ENCODE data around the gene SNRNP25. TPM values are rescaled to one million over a fixed set of nuclear protein-coding genes. Genes with fewer than 3 reads are reported as not detected.
"Not testable (repeated sequence)": the region's sequence is repeated elsewhere in the genome, so short reads cannot be mapped to it uniquely, and the experiment has no call there.

The SNRNP25 gene
- total RNA-seq, 4 donors from 2014 or later, result 9.5 to 21.7 (median 13.9) TPM

DNA sequence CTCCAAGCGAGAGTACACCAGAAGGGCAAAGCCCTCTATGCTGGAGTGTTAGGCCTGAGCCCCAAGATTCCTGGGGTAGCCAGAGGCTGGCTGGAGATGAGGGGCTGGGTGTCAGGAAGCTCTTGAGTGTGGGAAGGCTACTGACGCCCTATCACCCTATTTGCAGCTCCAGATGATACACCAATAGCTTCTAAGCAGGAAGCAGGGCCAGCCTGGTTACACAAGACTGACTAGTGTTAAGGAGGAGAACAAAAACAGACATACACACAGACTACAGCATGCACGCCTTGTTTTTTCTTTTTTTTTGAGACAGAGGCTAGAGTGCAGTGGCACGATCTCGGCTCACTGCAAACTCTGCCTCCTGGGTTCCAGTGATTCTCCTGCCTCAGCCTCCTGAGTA is 16.1 kb upstream of the SNRNP25 start:
- H3K27me3 ChIP-seq, result no peaks in the 10 kb centered on the region
- no peaks in the 10 kb centered on the region for H3K36me3 ChIP-seq
- no peaks in the 10 kb centered on the region for H3K9me3 ChIP-seq
- no peak overlapping the region for H3K27ac ChIP-seq
- WGBS, result 91% methylated on average over 5 of the region's 5 CpGs
- H3K4me3 ChIP-seq, result no peak overlapping the region
- no peak for DNase-seq (ENCODE audit: low spot score in 2 of 2)
- no peaks in the 10 kb centered on the region for H3K4me1 ChIP-seq
- TF ChIP-seq EP300 (IDR thresholded peaks at IDR 0.05), result no peak

DNA sequence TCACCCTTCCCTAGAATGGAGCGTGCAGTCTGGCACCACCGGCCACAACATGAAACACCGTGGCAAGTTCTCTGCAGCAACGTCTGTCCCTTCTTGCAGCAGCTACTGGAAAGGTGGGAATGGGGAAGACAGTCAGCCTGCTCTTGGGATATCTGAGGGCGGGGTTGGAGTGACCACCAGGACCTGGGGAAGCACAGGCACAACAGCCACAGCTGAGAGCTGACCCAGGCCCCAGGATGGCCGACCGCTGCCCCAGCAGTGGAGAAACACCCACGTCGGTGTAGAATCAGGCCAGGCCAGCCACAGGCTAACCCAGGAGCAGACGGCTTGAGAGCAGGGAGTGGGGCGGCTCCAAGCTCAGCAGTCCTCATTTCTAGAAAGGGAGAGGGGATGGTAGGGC is 15.4 kb upstream of the SNRNP25 start:
- WGBS, result 95% methylated on average over 8 of the region's 11 CpGs
- H3K36me3 ChIP-seq; H3K4me3 ChIP-seq; H3K9me3 ChIP-seq; H3K27ac ChIP-seq; H3K27me3 ChIP-seq; H3K4me1 ChIP-seq; DNase-seq (ENCODE audit: low spot score in 2 of 2): not testable (repeated sequence)

DNA sequence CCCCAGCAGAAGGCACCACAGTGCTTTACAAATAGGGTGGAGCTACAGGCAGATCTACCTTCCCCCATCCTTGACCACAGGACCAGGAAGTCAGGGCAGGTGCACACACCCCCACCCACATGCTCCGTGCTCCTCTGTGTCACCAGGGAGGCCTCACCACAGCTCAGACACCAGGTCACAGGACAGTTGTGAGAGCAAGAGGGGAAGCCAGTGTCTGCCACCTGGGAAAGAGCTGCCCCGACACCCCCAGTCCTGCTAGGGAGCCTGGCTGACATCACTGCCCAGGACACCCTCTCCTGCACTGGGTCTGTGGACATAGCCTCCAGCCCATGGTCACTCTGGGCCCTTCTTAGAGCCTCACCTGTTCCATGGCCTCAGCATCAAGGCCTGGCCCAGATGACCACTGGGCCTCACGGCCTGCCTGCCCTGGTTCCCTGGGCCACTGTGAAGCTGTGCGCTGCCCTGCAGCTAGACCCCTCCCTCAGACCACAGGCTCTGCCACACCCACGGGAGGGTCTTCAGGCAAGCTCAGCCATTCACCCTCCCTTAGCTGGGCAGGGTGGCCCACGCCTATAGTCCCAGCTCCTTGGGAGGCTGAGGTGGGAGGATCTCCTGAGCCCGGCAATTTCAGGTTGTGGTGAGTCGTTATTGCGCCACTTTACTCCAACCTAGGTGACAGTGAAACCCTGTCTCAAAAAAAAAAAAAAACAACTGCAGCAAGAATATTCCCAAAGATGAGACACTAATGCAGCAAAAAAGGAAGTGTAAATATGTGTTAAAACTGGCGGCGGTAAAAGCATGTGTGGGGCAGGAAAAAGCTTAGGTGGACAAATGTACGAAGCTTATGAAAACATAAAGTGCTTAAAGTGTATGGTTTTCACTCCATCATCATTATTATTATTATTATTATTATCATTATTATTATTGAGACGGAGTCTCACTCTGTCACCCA is 14.4 kb upstream of the SNRNP25 start:
- H3K4me1 ChIP-seq, result no peaks in the 10 kb centered on the region
- H3K9me3 ChIP-seq, result no peaks in the 10 kb centered on the region
- 84% methylated on average over 8 of the region's 13 CpGs for WGBS
- peaks cover 4% of the 10 kb centered on the region for H3K36me3 ChIP-seq
- no peak for DNase-seq (ENCODE audit: low spot score in 2 of 2)
- H3K4me3 ChIP-seq, result no peak overlapping the region
- H3K27ac ChIP-seq, result no peak overlapping the region
- no peaks in the 10 kb centered on the region for H3K27me3 ChIP-seq
- no peak for TF ChIP-seq EP300 (IDR thresholded peaks at IDR 0.05)

DNA sequence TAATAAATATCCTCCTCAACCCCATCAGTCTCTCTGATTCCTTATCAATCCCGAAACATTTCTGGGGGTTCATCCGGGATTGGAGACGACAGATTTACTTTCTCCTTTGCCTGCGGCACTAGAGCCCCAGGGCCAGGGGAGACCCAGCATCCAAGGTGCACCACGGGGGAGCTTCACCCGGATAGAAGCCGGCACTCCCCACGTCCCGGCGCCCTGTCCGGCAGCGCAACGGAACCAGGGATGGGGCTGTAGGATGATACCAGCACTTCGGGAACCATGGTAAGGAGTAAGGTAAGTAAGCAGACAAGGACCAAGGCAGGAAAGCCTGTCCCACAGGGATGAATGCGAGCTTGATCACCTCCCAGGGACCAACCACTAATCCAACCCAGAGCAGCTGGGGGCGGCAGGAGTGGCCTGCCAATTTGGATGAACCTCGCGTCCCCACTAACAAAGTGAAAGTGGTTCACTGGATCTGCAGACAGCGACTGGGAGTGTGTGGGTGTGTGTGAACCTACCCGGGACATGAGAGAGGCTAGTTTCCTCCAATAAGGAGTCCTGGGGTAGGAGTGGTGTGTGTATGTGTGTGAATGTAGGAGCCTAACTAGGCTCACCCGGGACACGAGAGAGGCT is 12.1 kb upstream of the SNRNP25 start:
- no peak overlapping the region for H3K4me3 ChIP-seq
- no peaks in the 10 kb centered on the region for H3K4me1 ChIP-seq
- TF ChIP-seq EP300 (IDR thresholded peaks at IDR 0.05), result no peak
- no peak for TF ChIP-seq POLR2AphosphoS5 (IDR thresholded peaks at IDR 0.05)
- H3K9me3 ChIP-seq, result no peaks in the 10 kb centered on the region
- no peak for DNase-seq (ENCODE audit: low spot score in 2 of 2)
- no peaks in the 10 kb centered on the region for H3K27me3 ChIP-seq
- 88% methylated on average over 22 of the region's 22 CpGs for WGBS
- no peak overlapping the region for H3K27ac ChIP-seq
- H3K36me3 ChIP-seq, result peaks cover 17% of the 10 kb centered on the region

DNA sequence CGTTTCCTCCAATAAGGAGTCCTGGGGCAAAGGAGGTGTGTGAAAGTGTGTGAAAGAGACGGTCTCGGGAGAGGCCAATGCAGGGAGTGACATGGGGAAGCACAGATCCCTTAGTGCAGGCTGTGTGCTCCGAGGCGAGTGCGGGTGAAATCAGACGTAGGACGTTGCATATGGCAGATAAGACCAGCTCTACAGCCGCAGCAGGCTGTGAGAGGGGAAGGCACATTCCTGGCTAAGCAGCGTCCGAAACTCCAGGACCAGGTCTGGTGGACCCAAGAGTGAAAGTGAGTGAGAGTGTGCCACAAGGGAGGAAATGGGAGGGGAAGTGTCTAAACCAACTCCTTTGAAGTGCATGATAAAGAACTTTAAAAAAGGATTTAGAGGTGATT is 11.6 kb upstream of the SNRNP25 start:
- Histone ChIP-seq H3K9me3 (no peaks in the 10 kb centered on the region), H3K27ac (no peak overlapping the region), H3K36me3 (peaks cover 20% of the 10 kb centered on the region), H3K4me3 (no peak overlapping the region), H3K27me3 (no peaks in the 10 kb centered on the region), H3K4me1 (no peaks in the 10 kb centered on the region)
- WGBS, result 87% methylated on average over 11 of the region's 11 CpGs
- DNase-seq (ENCODE audit: low spot score in 2 of 2), result no peak
- TF ChIP-seq POLR2AphosphoS5 (IDR thresholded peaks at IDR 0.05), result no peak
- TF ChIP-seq POLR2A (IDR thresholded peaks at IDR 0.05), result no peak
- no peak for TF ChIP-seq EP300 (IDR thresholded peaks at IDR 0.05)
- TF ChIP-seq, protein P1, sequence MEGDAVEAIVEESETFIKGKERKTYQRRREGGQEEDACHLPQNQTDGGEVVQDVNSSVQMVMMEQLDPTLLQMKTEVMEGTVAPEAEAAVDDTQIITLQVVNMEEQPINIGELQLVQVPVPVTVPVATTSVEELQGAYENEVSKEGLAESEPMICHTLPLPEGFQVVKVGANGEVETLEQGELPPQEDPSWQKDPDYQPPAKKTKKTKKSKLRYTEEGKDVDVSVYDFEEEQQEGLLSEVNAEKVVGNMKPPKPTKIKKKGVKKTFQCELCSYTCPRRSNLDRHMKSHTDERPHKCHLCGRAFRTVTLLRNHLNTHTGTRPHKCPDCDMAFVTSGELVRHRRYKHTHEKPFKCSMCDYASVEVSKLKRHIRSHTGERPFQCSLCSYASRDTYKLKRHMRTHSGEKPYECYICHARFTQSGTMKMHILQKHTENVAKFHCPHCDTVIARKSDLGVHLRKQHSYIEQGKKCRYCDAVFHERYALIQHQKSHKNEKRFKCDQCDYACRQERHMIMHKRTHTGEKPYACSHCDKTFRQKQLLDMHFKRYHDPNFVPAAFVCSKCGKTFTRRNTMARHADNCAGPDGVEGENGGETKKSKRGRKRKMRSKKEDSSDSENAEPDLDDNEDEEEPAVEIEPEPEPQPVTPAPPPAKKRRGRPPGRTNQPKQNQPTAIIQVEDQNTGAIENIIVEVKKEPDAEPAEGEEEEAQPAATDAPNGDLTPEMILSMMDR (IDR thresholded peaks at IDR 0.05), result no peak

DNA sequence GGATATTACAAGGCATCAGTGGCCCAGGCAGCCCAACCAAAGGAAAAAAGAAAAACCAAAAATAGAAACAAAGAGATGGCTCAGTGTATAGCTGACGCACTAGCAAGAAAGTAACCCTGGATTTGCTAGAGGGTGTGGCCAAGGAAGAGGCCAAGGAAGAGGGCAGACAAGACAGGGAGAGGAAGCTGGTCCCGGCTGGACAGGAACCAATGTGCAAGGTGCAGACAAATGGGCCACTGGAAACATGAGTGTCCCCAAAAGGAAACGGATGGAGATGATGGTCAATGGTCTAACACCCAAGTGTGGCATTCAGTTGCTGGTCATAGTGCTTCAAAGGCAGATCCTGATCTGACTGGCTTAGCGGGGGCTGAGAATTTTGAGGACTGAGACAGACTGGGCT is 10.9 kb upstream of the SNRNP25 start:
- H3K4me3 ChIP-seq, result no peak overlapping the region
- WGBS, result 86% methylated on average over 4 of the region's 4 CpGs
- peaks cover 24% of the 10 kb centered on the region for H3K36me3 ChIP-seq
- no peak overlapping the region for H3K27ac ChIP-seq
- H3K4me1 ChIP-seq, result no peaks in the 10 kb centered on the region
- TF ChIP-seq, protein P1 (IDR thresholded peaks at IDR 0.05), result no peak
- TF ChIP-seq EP300 (IDR thresholded peaks at IDR 0.05), result no peak
- no peak for TF ChIP-seq POLR2A (IDR thresholded peaks at IDR 0.05)
- no peak for TF ChIP-seq POLR2AphosphoS5 (IDR thresholded peaks at IDR 0.05)
- no peaks in the 10 kb centered on the region for H3K27me3 ChIP-seq
- no peak for DNase-seq (ENCODE audit: low spot score in 2 of 2)
- no peaks in the 10 kb centered on the region for H3K9me3 ChIP-seq

DNA sequence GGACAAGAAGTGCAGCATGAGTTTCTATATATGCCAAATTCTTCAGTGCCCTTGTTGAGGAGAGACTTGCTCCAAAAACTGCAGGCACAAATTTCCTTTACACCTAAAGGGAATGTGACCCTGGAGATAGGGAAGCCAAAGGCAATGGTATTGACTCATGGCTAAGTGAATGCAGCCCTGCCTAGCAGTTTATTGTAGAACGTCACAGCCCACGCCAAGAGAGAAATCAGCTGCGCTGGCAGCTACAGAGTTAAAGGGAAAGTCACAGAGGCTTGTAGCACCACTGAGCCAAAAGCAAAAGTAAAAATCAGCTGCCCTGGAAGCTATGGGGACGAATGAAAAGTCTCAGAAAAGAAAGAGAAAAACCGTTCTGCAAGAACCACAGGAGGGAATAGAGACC is 10.3 kb upstream of the SNRNP25 start:
- no peaks in the 10 kb centered on the region for H3K4me1 ChIP-seq
- H3K36me3 ChIP-seq, result peaks cover 24% of the 10 kb centered on the region
- H3K4me3 ChIP-seq, result no peak overlapping the region
- H3K27me3 ChIP-seq, result no peaks in the 10 kb centered on the region
- H3K27ac ChIP-seq, result no peak overlapping the region
- WGBS, result 79% methylated on average over 5 of the region's 5 CpGs
- no peak for DNase-seq (ENCODE audit: low spot score in 2 of 2)
- H3K9me3 ChIP-seq, result no peaks in the 10 kb centered on the region
- no peak for TF ChIP-seq EP300 (IDR thresholded peaks at IDR 0.05)
- no peak for TF ChIP-seq POLR2AphosphoS5 (IDR thresholded peaks at IDR 0.05)
- TF ChIP-seq POLR2A (IDR thresholded peaks at IDR 0.05), result no peak
- TF ChIP-seq, protein P1 (IDR thresholded peaks at IDR 0.05), result no peak
